ENCODE data around the gene MAP3K14.

Gene MAP3K14

DNA sequence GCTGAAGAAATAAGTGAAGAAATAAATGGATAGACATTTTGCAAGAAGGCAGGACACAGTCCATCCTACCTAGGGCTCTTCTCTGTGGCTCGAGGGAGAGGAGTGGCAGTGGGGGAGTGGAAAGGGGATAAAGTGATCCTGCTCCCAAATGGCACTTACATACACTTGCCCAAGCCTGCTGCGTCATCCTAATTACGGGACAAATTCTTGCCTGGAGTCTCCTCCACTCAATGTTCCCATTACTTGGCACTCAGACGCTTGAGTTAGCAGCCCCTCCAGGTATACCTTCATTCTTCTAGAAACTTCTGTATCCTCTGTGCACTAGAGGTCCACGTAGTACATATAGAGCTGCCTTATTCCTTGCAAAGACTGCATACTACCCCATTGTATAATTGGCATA, 15.7 kb upstream of the MAP3K14 start:
- Mint-ChIP-seq H3K27me3 (no peaks in the 10 kb centered on the region), H3K4me3 (no peak overlapping the region), H3K27ac (no peak overlapping the region), H3K4me1 (peaks cover 31% of the 10 kb centered on the region), H3K9me3 (no peaks in the 10 kb centered on the region)
- ATAC-seq, result no peak
- DNase-seq, result no peak

DNA sequence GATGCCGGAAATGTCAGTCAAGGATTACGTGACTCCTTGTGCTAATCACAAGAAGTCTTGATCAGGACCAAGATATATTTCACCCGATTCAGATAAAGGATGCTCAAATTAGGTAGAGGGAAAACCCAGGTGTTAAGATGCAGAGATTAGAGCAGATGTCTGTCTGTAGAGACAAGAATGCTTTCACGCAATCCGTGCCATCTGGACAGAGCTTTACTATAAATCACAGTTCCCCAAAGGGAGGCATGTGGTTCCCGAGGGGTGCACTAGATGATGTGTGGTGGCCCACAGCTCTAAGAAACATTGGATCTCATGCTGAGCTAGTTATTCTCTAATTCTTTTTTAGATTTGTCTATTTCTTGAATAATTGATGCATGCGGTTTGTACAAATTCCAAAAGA, 9.8 kb upstream of the MAP3K14 start:
- H3K4me1 Mint-ChIP-seq, result peaks cover 12% of the 10 kb centered on the region
- no peaks in the 10 kb centered on the region for H3K27me3 Mint-ChIP-seq
- H3K4me3 Mint-ChIP-seq, result no peak overlapping the region
- no peak for ATAC-seq
- H3K9me3 Mint-ChIP-seq, result no peaks in the 10 kb centered on the region
- no peak overlapping the region for H3K27ac Mint-ChIP-seq
- DNase-seq, result no peak

DNA sequence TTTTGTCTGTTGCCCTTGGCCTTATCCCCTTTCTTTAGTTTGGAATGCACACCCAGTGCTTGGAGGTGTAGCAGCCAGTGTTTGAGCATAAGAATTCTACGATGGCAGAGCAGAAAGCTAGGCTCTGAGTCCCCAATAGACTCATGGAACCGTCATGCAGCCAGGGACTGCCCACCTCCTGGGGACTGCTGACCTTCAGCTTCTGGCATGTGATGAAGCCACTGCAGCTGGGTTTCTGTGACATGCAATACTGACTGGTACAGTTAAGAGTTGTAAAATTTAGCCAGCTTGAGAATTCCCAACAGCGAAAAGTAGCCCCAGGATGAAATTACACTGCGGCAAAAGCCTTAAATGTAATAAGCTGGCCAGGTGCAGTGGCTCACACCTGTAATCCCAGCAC, 9.0 kb upstream of the MAP3K14 start:
- no peaks in the 10 kb centered on the region for H3K9me3 Mint-ChIP-seq
- no peak for DNase-seq

DNA sequence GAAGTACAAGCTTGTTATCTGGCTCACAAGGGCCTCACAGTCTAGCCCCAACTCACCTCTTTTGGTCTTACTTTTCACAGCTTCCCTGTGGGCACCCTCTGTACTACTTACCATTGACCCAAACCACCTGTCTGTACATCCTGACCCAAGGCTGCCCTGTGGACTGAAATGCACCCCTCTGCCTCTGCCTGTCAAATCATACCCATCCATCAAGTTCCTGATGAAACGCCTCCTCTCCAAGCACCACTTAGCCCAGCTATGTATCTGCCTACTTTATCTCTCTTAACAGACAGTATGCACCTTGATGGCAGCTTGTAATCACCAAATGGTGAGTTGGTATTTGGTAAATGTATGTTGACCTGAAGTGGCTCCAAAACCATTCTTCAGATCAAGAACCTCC, 7.5 kb upstream of the MAP3K14 start:
- no peak for DNase-seq
- peak overlapping the region in 1 of 2 donors; percentile 35 for H3K27ac Mint-ChIP-seq
- H3K4me1 Mint-ChIP-seq, result peaks cover 29% of the 10 kb centered on the region
- H3K4me3 Mint-ChIP-seq, result no peak overlapping the region
- H3K27me3 Mint-ChIP-seq, result no peaks in the 10 kb centered on the region
- no peak for ATAC-seq
- H3K9me3 Mint-ChIP-seq, result no peaks in the 10 kb centered on the region

More for the DNA sequence above, 9.0 kb upstream of the MAP3K14 start:
- peaks cover 20% of the 10 kb centered on the region for H3K4me1 Mint-ChIP-seq
- no peak for ATAC-seq
- no peaks in the 10 kb centered on the region for H3K27me3 Mint-ChIP-seq
- H3K27ac Mint-ChIP-seq, result no peak overlapping the region
- H3K4me3 Mint-ChIP-seq, result no peak overlapping the region

DNA sequence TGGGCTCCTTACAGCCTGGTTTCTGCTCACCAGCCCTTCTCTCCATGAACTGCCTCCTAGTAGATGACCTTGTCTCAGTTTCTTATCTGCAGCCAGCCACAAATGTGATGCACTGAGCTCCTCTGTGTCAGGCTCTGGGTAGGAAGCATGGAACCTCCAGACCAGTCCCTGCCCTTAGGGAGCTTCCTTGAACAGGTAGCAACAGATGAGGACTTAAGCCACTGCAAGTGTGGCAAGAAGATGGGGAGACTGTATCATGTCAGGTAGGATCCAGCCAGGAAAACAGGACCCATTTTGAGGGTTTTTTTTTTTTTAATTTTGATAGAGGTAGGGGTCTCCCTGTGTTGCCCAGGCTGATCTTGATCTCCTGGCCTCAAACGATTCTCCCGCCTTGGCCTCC, 5.3 kb upstream of the MAP3K14 start:
- Mint-ChIP-seq H3K9me3 (no peaks in the 10 kb centered on the region), H3K4me1 (peaks cover 50% of the 10 kb centered on the region), H3K27ac (no peak overlapping the region), H3K4me3 (no peak overlapping the region), H3K27me3 (no peaks in the 10 kb centered on the region)
- ATAC-seq (no peak), DNase-seq (no peak)

DNA sequence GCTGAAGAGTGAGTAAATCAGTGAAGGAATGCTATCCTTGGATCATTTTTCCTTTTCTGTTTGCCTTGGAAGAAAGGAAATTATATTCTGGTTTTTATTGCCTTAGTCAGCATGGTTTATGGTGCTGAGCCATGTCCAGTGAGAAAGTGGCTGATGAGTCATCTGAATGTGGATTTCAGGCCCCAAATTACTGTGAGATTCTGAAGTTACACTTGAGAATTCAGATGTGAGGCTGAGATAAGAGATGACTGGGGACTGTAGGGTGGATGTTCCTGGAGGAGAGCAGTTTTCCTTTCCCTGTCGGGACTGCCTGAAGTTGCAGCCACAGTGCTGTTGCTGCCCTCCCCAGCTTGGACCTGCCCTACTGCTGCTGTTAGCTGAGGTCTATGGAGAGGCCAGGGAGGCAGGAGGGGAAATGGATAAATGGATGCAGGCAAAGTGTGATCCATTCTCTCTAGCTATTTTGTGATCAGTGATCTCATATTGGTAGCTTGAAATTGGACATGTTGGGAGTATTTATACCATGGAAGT, 4.2 kb upstream of the MAP3K14 start:
- DNase-seq (peak in 1 of 2 donors; percentile 27), ATAC-seq (no peak)
- Mint-ChIP-seq H3K4me3 (no peak overlapping the region), H3K4me1 (peaks cover 50% of the 10 kb centered on the region), H3K9me3 (no peaks in the 10 kb centered on the region), H3K27me3 (no peaks in the 10 kb centered on the region), H3K27ac (peak overlapping the region in 1 of 2 donors; percentile 89)

DNA sequence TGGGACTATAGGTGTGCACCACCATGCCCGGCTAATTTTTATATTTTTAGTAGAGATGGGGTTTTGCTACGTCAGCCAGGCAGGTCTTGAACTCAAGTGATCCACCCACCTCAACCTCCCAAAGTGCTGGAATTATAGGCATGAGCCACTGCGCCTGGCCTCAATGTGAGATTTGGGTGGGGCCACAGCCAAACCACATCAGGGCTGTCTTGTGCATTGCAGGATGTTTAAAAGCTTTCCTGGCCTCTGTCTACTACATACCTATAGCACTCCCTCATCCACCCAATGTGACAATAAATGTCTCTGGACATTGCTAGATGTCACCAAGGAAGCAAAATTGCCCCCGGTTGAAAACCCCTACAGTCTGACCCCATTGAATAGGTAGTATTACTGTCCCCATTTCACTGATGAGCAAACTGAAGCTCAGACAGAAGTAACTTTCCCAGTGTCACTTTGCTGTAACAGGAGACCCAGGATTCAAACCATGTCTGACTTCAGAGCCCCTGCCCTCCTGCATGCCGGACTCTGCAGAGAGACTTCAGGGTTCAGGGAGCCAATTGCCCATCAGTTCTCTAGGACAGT, 3.6 kb upstream of the MAP3K14 start:
- no peak overlapping the region for H3K27ac Mint-ChIP-seq
- H3K27me3 Mint-ChIP-seq, result no peaks in the 10 kb centered on the region
- peaks cover 55% of the 10 kb centered on the region for H3K4me1 Mint-ChIP-seq
- no peak for ATAC-seq
- DNase-seq, result no peak
- peak overlapping the region in 1 of 2 donors; percentile 2 for H3K4me3 Mint-ChIP-seq
- no peaks in the 10 kb centered on the region for H3K9me3 Mint-ChIP-seq

DNA sequence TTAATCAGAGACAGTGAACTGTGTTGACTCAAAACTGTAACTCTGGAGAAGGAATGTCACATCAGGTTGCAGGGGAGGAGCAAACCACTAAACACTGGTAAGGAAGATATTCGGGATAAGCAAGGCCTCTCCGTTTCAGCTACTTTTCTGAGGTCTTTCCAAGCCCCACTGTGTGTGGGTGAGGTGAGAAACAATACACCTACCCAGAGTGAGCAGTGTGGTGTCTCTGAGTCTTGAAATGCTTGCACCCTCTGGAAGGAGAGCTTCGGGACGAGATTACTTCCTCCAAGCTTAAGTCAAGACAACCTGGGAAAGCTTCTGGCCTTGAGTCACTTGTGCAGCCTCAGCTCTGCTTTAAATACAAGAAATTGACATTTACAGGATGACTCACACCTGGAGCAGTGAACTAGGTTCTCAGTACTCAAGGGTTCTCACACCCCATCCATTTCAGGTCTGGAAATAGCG, 2.5 kb upstream of the MAP3K14 start:
- ATAC-seq (no peak), DNase-seq (no peak)
- Mint-ChIP-seq H3K4me1 (peaks cover 64% of the 10 kb centered on the region), H3K27me3 (no peaks in the 10 kb centered on the region), H3K9me3 (no peaks in the 10 kb centered on the region), H3K27ac (no peak overlapping the region), H3K4me3 (peak overlapping the region; percentile 5 to 6)

DNA sequence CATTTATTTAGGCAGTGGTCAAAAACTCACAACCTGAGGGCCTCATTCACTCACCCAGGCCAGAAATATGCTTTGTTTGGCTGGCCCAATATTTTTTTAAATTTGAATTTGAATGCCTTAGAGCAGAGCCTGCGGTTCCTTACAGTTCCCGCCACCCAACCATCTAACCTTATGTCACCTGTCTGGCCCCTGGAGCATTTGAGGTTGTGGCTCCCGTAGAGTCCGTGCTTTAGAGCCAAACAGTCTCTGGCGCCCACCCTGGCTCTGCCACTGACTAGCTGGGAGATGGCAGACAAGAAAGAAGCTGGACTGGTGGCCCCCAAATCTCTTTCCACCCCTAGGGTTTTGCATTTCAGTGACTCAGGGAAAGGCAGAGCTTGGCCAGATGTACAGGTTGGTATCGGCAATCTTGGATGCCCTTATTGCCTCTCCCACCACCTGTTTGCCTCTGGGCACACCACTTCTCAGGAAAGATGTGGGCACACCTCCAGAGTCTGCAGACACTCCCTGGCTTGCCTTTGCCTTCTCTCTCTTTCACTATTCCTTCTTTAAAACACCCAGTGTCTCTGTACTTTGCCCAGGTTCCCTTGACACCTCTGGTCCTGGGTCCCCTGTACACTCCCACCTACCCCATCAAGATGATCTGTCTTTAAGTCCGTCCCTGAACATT, 1.9 kb upstream of the MAP3K14 start:
- no peak for DNase-seq
- H3K27me3 Mint-ChIP-seq, result no peaks in the 10 kb centered on the region
- no peaks in the 10 kb centered on the region for H3K9me3 Mint-ChIP-seq
- peaks cover 70% of the 10 kb centered on the region for H3K4me1 Mint-ChIP-seq
- no peak overlapping the region for H3K27ac Mint-ChIP-seq
- no peak for ATAC-seq
- peak overlapping the region in 1 of 2 donors; percentile 6 for H3K4me3 Mint-ChIP-seq

DNA sequence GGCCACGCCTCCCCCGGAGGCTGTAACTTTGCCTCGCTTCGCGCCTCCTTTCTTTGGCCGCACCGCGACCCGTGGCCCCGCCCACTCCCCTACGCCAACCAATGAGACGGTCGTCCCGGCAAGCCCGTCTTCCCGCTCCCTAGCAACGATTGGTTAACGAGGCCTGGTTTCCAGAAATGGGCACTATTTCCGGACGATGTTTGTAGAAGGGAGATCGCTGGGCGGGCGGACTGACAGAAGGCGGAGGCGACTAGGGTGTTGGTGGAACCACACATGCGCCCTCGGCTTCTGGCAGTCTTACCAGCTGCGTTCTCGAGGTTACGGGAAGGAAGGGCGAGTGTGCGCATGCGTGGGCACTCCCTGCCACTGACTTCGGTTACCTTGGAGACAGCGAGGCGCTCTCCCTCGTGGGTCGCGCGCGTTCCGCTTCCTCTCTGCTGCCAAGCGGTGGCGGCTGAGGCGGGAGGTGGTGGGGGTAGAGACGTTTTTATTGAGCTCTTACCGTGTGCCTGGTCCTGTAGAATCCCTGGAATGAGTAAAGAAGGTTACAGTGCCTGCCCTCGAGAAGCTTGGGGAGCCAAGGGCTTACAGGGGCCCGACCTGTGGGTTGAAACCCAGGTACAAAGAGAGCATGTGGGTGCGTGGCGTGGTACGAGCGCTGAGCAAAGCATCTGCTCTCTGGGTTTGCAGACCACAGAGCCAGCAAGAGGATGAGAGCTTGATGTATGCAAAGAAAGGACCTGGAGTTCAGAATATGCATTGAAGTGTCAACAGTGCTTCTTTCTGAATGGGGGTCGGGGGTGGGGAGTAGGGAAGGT, 500 bp upstream of the MAP3K14 start:
- ATAC-seq (peak; percentile 84), DNase-seq (peak; percentile 100)
- peaks cover 84% of the 10 kb centered on the region for H3K4me1 Mint-ChIP-seq
- H3K27ac Mint-ChIP-seq, result peak overlapping the region; percentile 94 to 96
- H3K4me3 Mint-ChIP-seq, result peak overlapping the region; percentile 89 to 93
- H3K27me3 Mint-ChIP-seq, result no peaks in the 10 kb centered on the region
- H3K9me3 Mint-ChIP-seq, result no peaks in the 10 kb centered on the region

DNA sequence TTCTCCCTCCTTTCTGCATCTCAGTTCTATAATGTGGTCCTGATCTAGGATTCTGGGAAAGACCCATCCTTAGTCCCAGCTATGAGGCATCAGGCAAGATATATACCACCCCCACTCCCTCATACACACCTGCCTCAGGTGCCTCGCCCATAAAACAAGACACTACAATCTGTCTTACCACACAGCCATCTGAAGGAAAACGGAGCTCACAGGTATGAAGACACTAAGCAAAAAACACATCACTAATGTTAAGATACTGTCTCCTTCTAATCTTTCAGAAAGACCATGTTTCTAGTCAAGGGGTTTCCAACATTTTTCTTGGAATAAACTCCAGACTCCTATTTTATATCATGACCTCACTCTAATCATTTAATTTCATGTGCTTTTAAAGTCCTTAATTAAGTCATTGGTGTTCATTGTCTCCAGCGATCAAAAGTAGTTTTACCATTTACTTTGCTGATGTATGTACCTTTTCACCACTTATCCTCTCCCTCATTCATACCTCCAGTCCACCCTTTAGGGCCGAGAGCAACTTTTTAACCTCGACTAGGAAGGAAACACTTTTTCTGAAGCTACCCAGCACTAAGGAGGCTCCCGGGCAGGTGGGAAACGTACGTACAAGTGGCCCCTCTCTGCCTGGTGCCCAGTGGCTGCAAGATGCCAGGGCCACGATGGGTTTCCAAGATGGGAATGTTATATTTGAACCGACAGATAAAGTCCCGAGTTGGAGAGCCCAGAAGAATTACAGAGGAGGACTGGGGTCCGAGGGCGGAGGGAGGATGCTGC, 979 bp downstream of the MAP3K14 start:
- Mint-ChIP-seq H3K4me3 (peak overlapping the region; percentile 89 to 94), H3K27me3 (no peaks in the 10 kb centered on the region), H3K27ac (peak overlapping the region; percentile 98 to 99), H3K9me3 (no peaks in the 10 kb centered on the region), H3K4me1 (peaks cover 84% of the 10 kb centered on the region)
- no peak for DNase-seq
- no peak for ATAC-seq

DNA sequence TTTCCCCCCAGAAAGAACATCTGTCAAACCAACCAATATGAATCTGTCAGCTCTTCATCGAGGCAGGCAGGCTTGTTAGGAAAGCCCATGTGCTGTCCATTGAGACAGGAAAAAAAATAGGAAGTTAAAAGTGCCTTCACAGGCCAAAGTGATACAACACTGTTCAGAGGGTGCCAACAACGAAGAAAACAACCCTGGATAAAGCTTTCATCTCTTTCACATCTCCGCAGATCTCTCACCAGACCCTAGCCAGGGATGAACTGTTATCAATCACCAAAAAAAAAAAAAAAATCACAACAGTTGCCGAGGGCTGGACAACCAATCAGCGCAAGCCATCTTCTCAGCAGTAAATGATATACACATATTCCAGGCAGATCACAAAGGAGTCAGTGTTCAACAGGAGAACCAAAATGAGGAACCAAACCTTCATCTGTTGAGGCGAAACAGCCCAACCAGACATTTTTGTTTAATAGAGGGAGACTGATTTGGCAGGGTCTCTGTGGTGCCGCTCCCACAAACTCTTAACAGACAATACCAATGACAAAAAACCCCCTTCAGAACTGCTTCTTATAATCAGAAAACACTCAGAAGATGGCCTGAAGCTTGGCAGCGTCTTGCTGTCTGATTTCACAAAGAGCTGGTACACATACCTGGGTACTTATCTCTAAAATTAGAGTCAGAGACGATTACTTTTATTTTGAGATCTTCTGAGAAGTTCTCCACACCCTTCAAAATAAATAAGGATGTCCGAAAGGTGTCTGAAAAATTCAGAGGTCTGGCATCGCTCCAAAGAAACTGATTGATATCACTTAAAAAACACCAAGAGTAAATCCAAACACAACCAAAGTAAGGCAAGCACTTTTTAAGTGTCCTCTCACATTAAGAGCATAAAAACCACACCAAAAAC, 1.8 kb downstream of the MAP3K14 start:
- DNase-seq, result peak in 1 of 2 donors; percentile 38
- no peak for ATAC-seq
- H3K27ac Mint-ChIP-seq, result peak overlapping the region; percentile 98 to 99
- peaks cover 84% of the 10 kb centered on the region for H3K4me1 Mint-ChIP-seq
- H3K4me3 Mint-ChIP-seq, result peak overlapping the region; percentile 89 to 94
- H3K27me3 Mint-ChIP-seq, result no peaks in the 10 kb centered on the region
- H3K9me3 Mint-ChIP-seq, result no peaks in the 10 kb centered on the region

DNA sequence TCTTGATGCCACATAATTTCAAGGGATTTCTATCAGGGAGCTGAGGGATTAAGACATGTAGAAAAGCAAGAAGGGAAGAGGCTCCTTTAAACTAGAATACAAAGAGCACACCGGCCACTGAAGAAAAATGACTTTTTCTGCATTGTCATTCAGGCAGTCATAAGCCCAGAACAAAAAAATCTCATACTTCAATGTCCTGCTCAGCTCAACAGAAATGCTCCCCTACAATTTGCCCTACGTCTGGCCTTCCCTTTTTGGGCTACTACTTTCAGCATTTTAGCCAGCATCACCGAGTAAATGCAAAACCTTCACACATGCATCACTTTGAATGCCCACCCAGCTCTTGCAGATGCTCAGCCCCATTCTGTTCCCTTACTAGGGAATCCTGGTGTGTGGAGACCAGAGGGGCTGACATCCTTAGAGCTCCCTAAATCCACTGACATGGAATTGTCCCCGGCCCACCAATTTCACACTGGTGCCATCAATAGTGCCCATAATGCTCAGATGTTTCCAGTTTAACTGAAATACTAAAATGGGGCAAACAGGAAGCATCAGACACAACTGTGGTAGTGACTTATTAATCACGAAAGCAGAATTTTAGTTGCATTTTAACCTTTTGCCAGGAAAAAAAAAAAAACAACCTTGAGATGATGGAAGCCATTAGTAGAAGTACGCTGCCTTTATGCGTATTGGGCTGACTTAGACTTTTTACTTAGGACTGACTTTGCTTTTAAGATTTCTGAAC, 2.7 kb downstream of the MAP3K14 start:
- ATAC-seq (no peak), DNase-seq (no peak)
- H3K27ac Mint-ChIP-seq, result peak overlapping the region; percentile 92 to 99
- H3K9me3 Mint-ChIP-seq, result no peaks in the 10 kb centered on the region
- H3K4me3 Mint-ChIP-seq, result peak overlapping the region; percentile 89 to 94
- H3K4me1 Mint-ChIP-seq, result peaks cover 84% of the 10 kb centered on the region
- no peaks in the 10 kb centered on the region for H3K27me3 Mint-ChIP-seq

DNA sequence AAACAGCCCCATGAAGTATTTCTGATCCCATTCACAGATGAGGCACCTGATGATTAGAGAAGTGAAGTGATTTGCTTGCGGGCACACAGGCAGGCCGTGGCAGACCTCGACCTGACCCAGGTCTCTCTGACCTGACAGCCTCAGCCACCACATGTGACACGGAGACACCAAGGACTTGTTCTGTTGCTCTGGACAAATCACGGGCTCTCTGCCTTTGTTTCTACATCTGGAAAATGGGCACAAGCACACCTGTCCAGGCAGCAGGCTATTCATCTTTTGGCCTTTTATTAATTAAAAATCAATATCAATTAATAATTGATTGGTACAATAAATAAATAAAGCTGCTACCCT, 3.4 kb downstream of the MAP3K14 start:
- ATAC-seq (no peak), DNase-seq (no peak)
- Mint-ChIP-seq H3K4me3 (peak overlapping the region; percentile 89 to 94), H3K27me3 (no peaks in the 10 kb centered on the region), H3K27ac (peak overlapping the region; percentile 94 to 99), H3K4me1 (peaks cover 83% of the 10 kb centered on the region), H3K9me3 (no peaks in the 10 kb centered on the region)

Measured in stimulated activated naive CD8-positive, alpha-beta T cell treated with anti-CD3 and anti-CD28 coated beads, Interleukin-15, amount 100 ng/mL, for 72 hours (primary cell).